ENCODE results near the gene PIEZO2.
"Not testable (repeated sequence)": the region's sequence is repeated elsewhere in the genome, so short reads cannot be mapped to it uniquely, and the experiment has no call there.

The PIEZO2 gene

GRCh38 chr18:11149441-11150270 lies at the start of gene PIEZO2:
PIEZO2 (minus strand) TSS chr18:11149569; CDS start chr18:11148588, 981 bp downstream.
- no peak within 1 kb of the TSS for H3K9ac ChIP-seq (ENCODE audit: low read length)
- peaks cover 15% of the 10 kb centered on the region for H3K4me1 ChIP-seq (ENCODE audit: insufficient read depth, low read length, severe bottlenecking)
- H3K4me2 ChIP-seq (ENCODE audit: low read length): no peak within 1 kb of the TSS
- no peaks in the 10 kb centered on the region for H3K36me3 ChIP-seq (ENCODE audit: insufficient read depth, low read length)
- no peaks in the 10 kb centered on the region for H3K79me2 ChIP-seq (ENCODE audit: insufficient read depth, low read length)
- H3K4me3 ChIP-seq (ENCODE audit: low read depth, low read length, poor library complexity, severe bottlenecking): no peak within 1 kb of the TSS
- no peaks in the 10 kb centered on the region for H4K20me1 ChIP-seq (ENCODE audit: insufficient read depth, low read length)
- TF ChIP-seq EZH2 (IDR thresholded peaks at IDR 0.05; ENCODE audit: borderline replicate concordance, low read length) (no peak), CTCF (IDR thresholded peaks at IDR 0.05; ENCODE audit: low read length) (no peak)
- no peaks in the 10 kb centered on the region for H3K9me3 ChIP-seq (ENCODE audit: low read length)
- H2AFZ ChIP-seq (ENCODE audit: low read length): no peak within 1 kb of the TSS
- H3F3A ChIP-seq (ENCODE audit: insufficient read depth, low read length): no peaks in the 10 kb centered on the region
- no peak within 1 kb of the TSS for H3K27ac ChIP-seq (ENCODE audit: low read depth, low read length, poor library complexity, severe bottlenecking)
- peaks cover 4% of the 10 kb centered on the region; the same call in 1 of the 2 replicates for H3K27me3 ChIP-seq (ENCODE audit: insufficient read depth, low read length)
- no peaks in the 10 kb centered on the region for H3K9me2 ChIP-seq (ENCODE audit: low read depth, low read length)

GRCh38 chr18:11183637-11184036 lies 34.3 kb upstream of the PIEZO2 start:
- no peaks in the 10 kb centered on the region for H3K9me3 ChIP-seq (ENCODE audit: low read length)

GRCh38 chr18:11181629-11182028 lies 32.3 kb upstream of the PIEZO2 start:
- H3K27me3 ChIP-seq (ENCODE audit: insufficient read depth, low read length); H3K27ac ChIP-seq (ENCODE audit: low read depth, low read length, poor library complexity, severe bottlenecking); H4K20me1 ChIP-seq (ENCODE audit: insufficient read depth, low read length); H3K79me2 ChIP-seq (ENCODE audit: insufficient read depth, low read length); H3F3A ChIP-seq (ENCODE audit: insufficient read depth, low read length); H3K4me1 ChIP-seq (ENCODE audit: insufficient read depth, low read length, severe bottlenecking); H2AFZ ChIP-seq (ENCODE audit: low read length); H3K36me3 ChIP-seq (ENCODE audit: insufficient read depth, low read length); H3K9ac ChIP-seq (ENCODE audit: low read length); H3K9me2 ChIP-seq (ENCODE audit: low read depth, low read length); H3K4me3 ChIP-seq (ENCODE audit: low read depth, low read length, poor library complexity, severe bottlenecking); H3K4me2 ChIP-seq (ENCODE audit: low read length); H3K9me3 ChIP-seq (ENCODE audit: low read length): not testable (repeated sequence)

More at GRCh38 chr18:11183637-11184036, 34.3 kb upstream of the PIEZO2 start:
- Histone ChIP-seq H3K9ac (ENCODE audit: low read length) (no peak overlapping the region), H2AFZ (ENCODE audit: low read length) (no peak overlapping the region), H3K27me3 (ENCODE audit: insufficient read depth, low read length) (no peaks in the 10 kb centered on the region), H3K27ac (ENCODE audit: low read depth, low read length, poor library complexity, severe bottlenecking) (no peak overlapping the region), H3K36me3 (ENCODE audit: insufficient read depth, low read length) (no peaks in the 10 kb centered on the region), H3K4me3 (ENCODE audit: low read depth, low read length, poor library complexity, severe bottlenecking) (no peak overlapping the region), H3K79me2 (ENCODE audit: insufficient read depth, low read length) (no peaks in the 10 kb centered on the region), H4K20me1 (ENCODE audit: insufficient read depth, low read length) (no peaks in the 10 kb centered on the region), H3F3A (ENCODE audit: insufficient read depth, low read length) (no peaks in the 10 kb centered on the region), H3K4me2 (ENCODE audit: low read length) (no peak overlapping the region), H3K9me2 (ENCODE audit: low read depth, low read length) (no peaks in the 10 kb centered on the region), H3K4me1 (ENCODE audit: insufficient read depth, low read length, severe bottlenecking) (no peaks in the 10 kb centered on the region)
- no peak for TF ChIP-seq CTCF (IDR thresholded peaks at IDR 0.05; ENCODE audit: low read length)
- TF ChIP-seq EZH2 (IDR thresholded peaks at IDR 0.05; ENCODE audit: borderline replicate concordance, low read length): no peak

Measured in OCI-LY1 (cell line).